RWPE2 (cell line): ENCODE data around the gene COL1A1.

Source experiments
- ATAC-seq: fragments of 200-7000 bp; cut with Tn5 transposase; 3 replicates; pipeline ENCODE4 v1.9.1; 2021; ENCODE audit warnings: low read depth
- DNase-seq: peaks from one replicate; pipeline ENCODE4 v3.0.0-alpha.2; 2020; ENCODE audit warnings: low spot score
- H3K27ac ChIP-seq: fragments of 450-650 bp; 2 replicates; pipeline ENCODE4 v1.5.1; 2017; ENCODE audit warnings: mild to moderate bottlenecking; ENCODE audit not compliant: poor library complexity, severe bottlenecking
- H3K27me3 ChIP-seq: fragments of 250-450 bp; sonication (Bioruptor Pico); 2 replicates; pipeline ENCODE4 v1.5.1; 2021; ENCODE audit warnings: mild to moderate bottlenecking, moderate library complexity; ENCODE audit not compliant: insufficient read depth, poor library complexity, severe bottlenecking
- H3K36me3 ChIP-seq: fragments of 250-450 bp; sonication (Bioruptor Pico); 2 replicates; pipeline ENCODE4 v1.5.1; 2020; ENCODE audit warnings: low read depth, mild to moderate bottlenecking, moderate library complexity
- H3K4me1 ChIP-seq: fragments of 250-450 bp; sonication (Bioruptor Pico); 2 replicates; pipeline ENCODE4 v1.5.1; 2021; ENCODE audit warnings: mild to moderate bottlenecking, moderate library complexity; ENCODE audit not compliant: insufficient read depth, poor library complexity, severe bottlenecking
- H3K4me3 ChIP-seq: fragments of 250-450 bp; sonication (Bioruptor Pico); 2 replicates; pipeline ENCODE4 v1.5.1; 2021; ENCODE audit warnings: mild to moderate bottlenecking, moderate library complexity; ENCODE audit not compliant: severe bottlenecking
- H3K9me3 ChIP-seq: fragments of 250-450 bp; sonication (Bioruptor Pico); 2 replicates; pipeline ENCODE4 v1.5.1; 2021; ENCODE audit warnings: mild to moderate bottlenecking, moderate library complexity; ENCODE audit not compliant: severe bottlenecking
- TF ChIP-seq, protein P1 (sequence below): fragments of 450-650 bp; IDR thresholded peaks from one replicate; pipeline ENCODE4 v1.5.1; 2017; ENCODE audit warnings: mild to moderate bottlenecking, moderate library complexity; ENCODE audit not compliant: poor library complexity, severe bottlenecking

Gene COL1A1

DNA sequence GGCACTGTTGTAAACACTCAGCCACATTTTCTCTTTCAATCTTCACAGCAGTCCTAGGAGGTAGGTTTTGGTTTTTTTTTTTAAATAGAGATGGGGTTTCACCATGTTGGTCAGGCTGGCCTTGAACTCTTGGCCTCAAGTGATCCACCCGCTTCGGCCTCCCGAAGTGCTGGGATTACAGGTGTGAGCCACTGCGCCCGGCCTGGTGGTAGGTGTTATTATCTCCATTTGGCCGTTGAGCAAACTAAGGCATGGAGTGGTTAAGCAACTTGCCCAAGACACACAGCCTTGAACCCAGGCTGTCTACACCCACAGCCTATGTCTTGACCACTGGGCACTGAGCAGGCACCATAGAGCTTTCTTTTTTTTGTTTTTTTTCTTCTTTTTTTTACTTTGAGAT, 27.0 kb downstream of the COL1A1 start:
- Histone ChIP-seq H3K27me3 (no peaks in the 10 kb centered on the region), H3K4me3 (no peak overlapping the region), H3K27ac (no peak overlapping the region), H3K4me1 (peaks cover 15% of the 10 kb centered on the region), H3K36me3 (no peaks in the 10 kb centered on the region), H3K9me3 (no peaks in the 10 kb centered on the region)
- TF ChIP-seq, protein P1, sequence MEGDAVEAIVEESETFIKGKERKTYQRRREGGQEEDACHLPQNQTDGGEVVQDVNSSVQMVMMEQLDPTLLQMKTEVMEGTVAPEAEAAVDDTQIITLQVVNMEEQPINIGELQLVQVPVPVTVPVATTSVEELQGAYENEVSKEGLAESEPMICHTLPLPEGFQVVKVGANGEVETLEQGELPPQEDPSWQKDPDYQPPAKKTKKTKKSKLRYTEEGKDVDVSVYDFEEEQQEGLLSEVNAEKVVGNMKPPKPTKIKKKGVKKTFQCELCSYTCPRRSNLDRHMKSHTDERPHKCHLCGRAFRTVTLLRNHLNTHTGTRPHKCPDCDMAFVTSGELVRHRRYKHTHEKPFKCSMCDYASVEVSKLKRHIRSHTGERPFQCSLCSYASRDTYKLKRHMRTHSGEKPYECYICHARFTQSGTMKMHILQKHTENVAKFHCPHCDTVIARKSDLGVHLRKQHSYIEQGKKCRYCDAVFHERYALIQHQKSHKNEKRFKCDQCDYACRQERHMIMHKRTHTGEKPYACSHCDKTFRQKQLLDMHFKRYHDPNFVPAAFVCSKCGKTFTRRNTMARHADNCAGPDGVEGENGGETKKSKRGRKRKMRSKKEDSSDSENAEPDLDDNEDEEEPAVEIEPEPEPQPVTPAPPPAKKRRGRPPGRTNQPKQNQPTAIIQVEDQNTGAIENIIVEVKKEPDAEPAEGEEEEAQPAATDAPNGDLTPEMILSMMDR, result no peak
- ATAC-seq (no peak), DNase-seq (no peak)

DNA sequence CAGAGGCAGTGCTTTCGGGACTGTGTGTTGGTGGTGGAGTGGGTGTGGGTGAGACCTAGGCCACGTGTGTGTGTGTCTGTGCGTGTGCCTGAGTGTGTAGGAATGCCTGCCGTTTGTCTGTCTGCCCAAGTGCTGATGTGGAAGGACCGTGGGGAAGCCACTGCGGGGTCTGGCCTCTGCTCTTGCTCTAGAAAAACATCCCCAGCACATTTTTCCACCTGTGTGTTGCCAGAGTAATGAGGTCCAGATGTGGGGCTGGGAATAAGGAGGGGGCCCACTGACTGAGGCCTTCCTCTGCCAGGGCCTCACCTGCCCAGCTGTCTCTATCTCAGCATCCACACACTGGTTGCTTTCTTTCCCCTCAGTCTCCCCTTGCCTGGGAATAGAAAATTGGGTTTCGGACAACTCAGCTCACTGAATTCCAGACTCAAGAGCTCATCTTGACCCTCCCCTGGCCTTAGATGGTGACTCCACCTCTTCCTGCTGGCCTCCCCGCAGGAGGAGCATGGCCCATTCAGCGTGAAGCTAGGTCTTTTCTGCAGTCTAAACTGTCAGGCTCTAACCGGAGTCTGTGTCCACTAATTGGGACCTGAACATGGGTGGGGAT, 28.0 kb downstream of the COL1A1 start:
- no peak for ATAC-seq
- peaks cover 8% of the 10 kb centered on the region for H3K4me1 ChIP-seq
- TF ChIP-seq, protein P1, result no peak
- H3K4me3 ChIP-seq, result no peak overlapping the region
- H3K9me3 ChIP-seq, result no peaks in the 10 kb centered on the region
- no peaks in the 10 kb centered on the region for H3K36me3 ChIP-seq
- DNase-seq, result no peak
- H3K27me3 ChIP-seq, result no peaks in the 10 kb centered on the region
- H3K27ac ChIP-seq, result no peak overlapping the region

DNA sequence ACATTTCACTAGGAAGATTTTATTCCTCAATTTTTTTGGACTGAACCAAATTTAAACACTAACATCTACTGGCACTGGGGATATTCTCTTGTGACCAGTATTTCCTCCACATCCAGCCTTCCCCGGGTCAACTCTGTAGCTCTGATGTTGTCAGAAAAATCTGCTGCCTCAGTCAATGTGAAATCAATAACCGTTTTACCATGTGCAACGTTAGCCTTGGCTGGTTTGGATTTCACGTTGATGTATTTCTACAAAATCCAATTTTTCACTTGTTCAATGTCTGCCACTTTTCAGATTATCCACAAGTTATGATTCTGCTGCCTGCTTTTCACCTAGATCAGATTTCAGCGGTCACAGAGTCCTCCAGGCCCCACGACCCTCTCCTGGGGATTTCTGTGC, 28.5 kb downstream of the COL1A1 start:
- Histone ChIP-seq H3K4me3 (no peak overlapping the region), H3K9me3 (no peaks in the 10 kb centered on the region), H3K36me3 (no peaks in the 10 kb centered on the region), H3K4me1 (peaks cover 3% of the 10 kb centered on the region), H3K27me3 (no peaks in the 10 kb centered on the region), H3K27ac (no peak overlapping the region)
- DNase-seq (no peak), ATAC-seq (no peak)
- TF ChIP-seq, protein P1, result no peak

DNA sequence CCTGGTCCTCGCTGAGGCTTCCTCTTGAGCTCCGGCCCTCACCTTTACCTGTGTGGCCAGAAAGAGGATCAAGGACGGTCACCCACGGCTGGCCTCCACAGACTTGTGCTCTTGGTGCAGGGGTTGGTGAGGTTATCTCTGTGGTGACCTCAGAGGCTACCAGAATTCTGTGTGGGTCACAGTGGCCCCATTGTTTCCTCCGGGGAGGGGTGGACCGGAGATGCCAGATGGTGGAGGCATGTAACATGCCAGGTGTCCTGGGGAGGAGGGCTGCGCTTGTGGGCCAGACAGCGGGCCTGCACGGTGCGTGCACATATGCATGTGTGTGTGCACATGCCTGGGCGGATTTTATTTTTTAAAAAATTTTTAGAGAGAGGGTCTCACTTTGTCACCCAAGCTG, 29.3 kb downstream of the COL1A1 start:
- Histone ChIP-seq H3K36me3 (no peaks in the 10 kb centered on the region), H3K27ac (no peak overlapping the region), H3K4me3 (no peak overlapping the region), H3K9me3 (no peaks in the 10 kb centered on the region), H3K4me1 (no peaks in the 10 kb centered on the region), H3K27me3 (no peaks in the 10 kb centered on the region)
- TF ChIP-seq, protein P1, result no peak
- ATAC-seq, result no peak
- DNase-seq, result no peak

DNA sequence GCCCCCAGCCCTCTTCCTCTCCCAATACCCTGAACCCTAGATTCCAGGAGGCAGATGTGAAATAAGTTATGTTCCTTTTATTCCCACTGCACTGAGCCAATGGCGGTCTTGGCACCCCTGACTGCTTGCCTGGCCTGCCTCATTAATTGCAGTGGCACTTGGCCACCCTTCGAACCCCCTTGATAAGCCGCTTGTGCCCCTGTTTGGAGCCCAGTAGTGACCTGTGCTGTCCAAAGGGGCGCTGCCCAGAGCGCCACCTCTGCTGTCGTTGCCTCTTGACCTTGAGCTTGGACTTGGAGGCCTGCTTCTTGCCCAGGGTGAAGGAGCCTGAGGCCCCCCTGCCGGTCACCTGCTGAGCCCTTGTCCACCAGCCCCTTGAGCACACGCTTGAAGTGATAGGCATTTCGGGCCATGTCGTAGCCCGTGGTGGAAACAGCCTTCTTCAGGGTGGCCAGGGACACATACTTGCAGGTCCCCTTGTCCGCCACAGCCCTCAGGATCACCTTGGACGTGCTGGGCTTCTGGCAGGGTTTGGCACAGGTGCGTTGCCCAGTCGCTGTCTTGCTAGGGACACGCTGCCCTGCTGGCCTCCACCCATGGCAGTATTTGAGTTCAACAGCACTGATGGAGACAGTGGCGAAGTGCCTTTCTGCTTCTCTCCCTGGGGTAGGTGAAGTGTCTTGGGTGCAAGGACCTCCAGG, 29.9 kb downstream of the COL1A1 start:
- ATAC-seq, result no peak
- no peaks in the 10 kb centered on the region for H3K27me3 ChIP-seq
- no peaks in the 10 kb centered on the region for H3K36me3 ChIP-seq
- no peak overlapping the region for H3K27ac ChIP-seq
- DNase-seq, result no peak
- H3K9me3 ChIP-seq, result no peaks in the 10 kb centered on the region
- H3K4me3 ChIP-seq, result no peak overlapping the region
- no peaks in the 10 kb centered on the region for H3K4me1 ChIP-seq
- TF ChIP-seq, protein P1, result no peak
